Natural killer cell (primary cell): Measurements from ENCODE around the gene DLX4. TPM values are rescaled to one million over a fixed set of nuclear protein-coding genes. Genes with fewer than 3 reads are reported as not detected.

Source experiments
- ATAC-seq, 3 donors: fragments of 150-1000 bp in 2 of 3; fragments of 200-7000 bp in 1 of 3; cut with Tn5 transposase; 1 replicate in 1 of 3; 2 replicates in 2 of 3; pipeline ENCODE4 v1.10.0; 2021; ENCODE audit warnings: mild to moderate bottlenecking in 2 of 3, moderate library complexity in 2 of 3
- DNase-seq, 2 donors: peaks; one replicate each; pipeline versions ENCODE4 v3.0.0 to v3.0.0-alpha.2; 2013 to 2021; ENCODE audit warnings: mixed read lengths in 1 of 2
- H3K27ac ChIP-seq: one replicate; pipeline ENCODE4 v1.5.1; 2013; ENCODE audit warnings: mild to moderate bottlenecking, low read length
- H3K27me3 ChIP-seq: one replicate; pipeline ENCODE4 v1.6.1; 2013; ENCODE audit warnings: low read length; ENCODE audit not compliant: control insufficient read depth, insufficient read depth
- H3K36me3 ChIP-seq: one replicate; pipeline ENCODE4 v1.6.1; 2013; ENCODE audit warnings: low read length; ENCODE audit not compliant: control insufficient read depth, insufficient read depth
- H3K4me1 ChIP-seq: one replicate; pipeline ENCODE4 v1.6.1; 2013; ENCODE audit warnings: low read length; ENCODE audit not compliant: control insufficient read depth, insufficient read depth
- H3K4me3 ChIP-seq: one replicate; pipeline ENCODE4 v1.5.1; 2013; ENCODE audit warnings: low read length
- H3K9me3 ChIP-seq: one replicate; pipeline ENCODE4 v1.6.1; 2013; ENCODE audit warnings: low read length; ENCODE audit not compliant: control insufficient read depth, insufficient read depth
- H3K27ac Mint-ChIP-seq, 2 donors: one replicate each; pipeline ENCODE4 v1.8.0; 2022; ENCODE audit warnings: mild to moderate bottlenecking in 2 of 2, mixed read lengths in 2 of 2, moderate library complexity in 1 of 2
- H3K27me3 Mint-ChIP-seq, 2 donors: one replicate each; pipeline ENCODE4 v1.8.0; 2022; ENCODE audit warnings: low read depth in 2 of 2, mixed read lengths in 2 of 2
- H3K36me3 Mint-ChIP-seq: one replicate; pipeline ENCODE4 v1.8.0; 2022; ENCODE audit warnings: mixed read lengths
- H3K4me1 Mint-ChIP-seq, 2 donors: one replicate each; pipeline ENCODE4 v1.8.0; 2022; ENCODE audit warnings: mixed read lengths in 2 of 2
- H3K4me3 Mint-ChIP-seq: one replicate; pipeline ENCODE4 v1.8.0; 2022; ENCODE audit warnings: mild to moderate bottlenecking, moderate library complexity, mixed read lengths
- H3K9me3 Mint-ChIP-seq, 2 donors: one replicate each; pipeline ENCODE4 v1.8.0; 2022; ENCODE audit warnings: mixed read lengths in 2 of 2
- WGBS: methylation state at CpG from one replicate; pipeline ENCODE4 v1.1.7; 2013; ENCODE audit warnings: missing lambda C conversion rate; ENCODE audit not compliant: insufficient coverage; 5-methylcytosine and 5-hydroxymethylcytosine counted together
- intact Hi-C: fragments of 100-400 bp; cut with micrococcal nuclease; formaldehyde crosslinking; loops from one replicate; pipeline ENCODE4 v1.14.2; 2022
- total RNA-seq, 4 donors: library from RNA; stranded (reverse); fragments of 120-200 nt in 1 of 4; gene quantifications; one replicate each; pipeline versions ENCODE4 v1.2.3 to v1.2.4, GENCODE V29; 2013 to 2022
- TF ChIP-seq, protein P1 (sequence below): fragments of 200-600 bp; IDR thresholded peaks from one replicate; pipeline ENCODE4 v1.8.0; 2022; ENCODE audit warnings: antibody characterized with exemption

Gene DLX4
- total RNA-seq, 3 donors from 2014 or later (not counting 1 experiment from before 2014, with no cell fraction given): 0.35 to 1.1 TPM; not detected in 1

DNA sequence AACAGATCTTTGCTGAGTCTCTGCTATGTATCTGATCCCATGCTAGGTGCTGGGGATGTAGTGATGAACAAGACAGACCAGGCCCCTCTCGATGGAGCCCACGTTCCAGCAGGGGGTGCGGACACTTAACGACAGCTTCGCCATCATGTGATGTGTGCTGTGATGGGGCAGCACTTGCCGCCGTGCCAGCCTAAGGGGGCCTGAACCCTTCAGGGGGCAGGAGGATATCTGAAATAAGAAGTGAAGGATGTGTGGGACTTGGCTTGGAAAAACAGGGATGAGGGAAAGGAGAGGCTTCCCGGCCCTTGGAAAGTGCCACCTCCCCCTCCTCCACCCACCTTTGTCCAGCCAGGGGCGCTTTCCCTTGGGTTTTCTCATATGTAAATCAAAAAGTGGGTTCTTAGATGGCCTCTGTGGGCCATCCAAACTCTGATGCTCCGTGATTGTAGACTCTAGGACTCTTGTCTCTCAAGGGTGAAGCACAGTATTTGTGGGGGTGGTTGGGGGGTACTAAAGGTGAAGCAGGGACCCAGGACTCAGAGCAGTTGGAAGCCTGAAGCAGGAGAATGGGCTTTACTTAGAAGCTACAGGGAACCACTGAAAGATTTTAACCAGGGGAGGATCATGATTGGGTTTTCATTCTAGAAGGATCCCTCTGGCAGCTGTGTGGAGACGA is 30.0 kb downstream of the DLX4 start:
- DNase-seq: no peak

DNA sequence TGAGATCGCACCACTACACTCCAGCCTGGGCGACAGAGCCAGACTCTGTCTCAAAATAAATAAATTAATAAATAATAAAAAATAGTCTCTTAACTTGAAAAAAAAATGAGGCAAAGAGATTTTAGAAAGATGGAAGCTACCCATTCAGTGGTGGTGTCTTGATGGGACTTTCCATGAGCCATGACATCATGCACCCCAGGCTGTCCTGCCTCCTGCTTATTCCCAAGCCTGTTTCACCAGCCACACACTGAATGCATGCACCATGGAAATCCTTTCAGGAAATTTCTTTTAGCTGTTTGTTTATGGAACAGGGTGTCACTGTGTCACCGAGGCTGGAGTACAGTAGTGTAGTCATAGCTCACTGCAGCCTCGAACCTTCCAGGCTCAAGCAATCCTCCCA is 34.9 kb downstream of the DLX4 start:
- intact Hi-C loops: no loop called here
- no CpG with 5 or more reads among the region's 4 CpGs for WGBS
- peaks cover 1 to 3% of the 10 kb centered on the region in 2 donors for H3K9me3 Mint-ChIP-seq
- H3K4me1 Mint-ChIP-seq: no peaks in the 10 kb centered on the region
- no peak overlapping the region for H3K27ac ChIP-seq
- no peak overlapping the region for H3K27ac Mint-ChIP-seq
- ATAC-seq (no peak), DNase-seq (no peak)
- H3K27me3 ChIP-seq: peaks cover 8% of the 10 kb centered on the region
- H3K27me3 Mint-ChIP-seq: peaks cover 33 to 53% of the 10 kb centered on the region in 2 donors
- no peak overlapping the region for H3K4me3 Mint-ChIP-seq
- H3K9me3 ChIP-seq: no peaks in the 10 kb centered on the region
- no peaks in the 10 kb centered on the region for H3K4me1 ChIP-seq
- H3K36me3 ChIP-seq: no peaks in the 10 kb centered on the region
- TF ChIP-seq, protein P1, sequence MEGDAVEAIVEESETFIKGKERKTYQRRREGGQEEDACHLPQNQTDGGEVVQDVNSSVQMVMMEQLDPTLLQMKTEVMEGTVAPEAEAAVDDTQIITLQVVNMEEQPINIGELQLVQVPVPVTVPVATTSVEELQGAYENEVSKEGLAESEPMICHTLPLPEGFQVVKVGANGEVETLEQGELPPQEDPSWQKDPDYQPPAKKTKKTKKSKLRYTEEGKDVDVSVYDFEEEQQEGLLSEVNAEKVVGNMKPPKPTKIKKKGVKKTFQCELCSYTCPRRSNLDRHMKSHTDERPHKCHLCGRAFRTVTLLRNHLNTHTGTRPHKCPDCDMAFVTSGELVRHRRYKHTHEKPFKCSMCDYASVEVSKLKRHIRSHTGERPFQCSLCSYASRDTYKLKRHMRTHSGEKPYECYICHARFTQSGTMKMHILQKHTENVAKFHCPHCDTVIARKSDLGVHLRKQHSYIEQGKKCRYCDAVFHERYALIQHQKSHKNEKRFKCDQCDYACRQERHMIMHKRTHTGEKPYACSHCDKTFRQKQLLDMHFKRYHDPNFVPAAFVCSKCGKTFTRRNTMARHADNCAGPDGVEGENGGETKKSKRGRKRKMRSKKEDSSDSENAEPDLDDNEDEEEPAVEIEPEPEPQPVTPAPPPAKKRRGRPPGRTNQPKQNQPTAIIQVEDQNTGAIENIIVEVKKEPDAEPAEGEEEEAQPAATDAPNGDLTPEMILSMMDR: no peak
- H3K4me3 ChIP-seq: no peak overlapping the region
- H3K36me3 Mint-ChIP-seq: no peaks in the 10 kb centered on the region

More for the DNA sequence above, 30.0 kb downstream of the DLX4 start:
- intact Hi-C loops: loop anchor here (1.0 to 5.0 kb wide), 5 partner anchors 47 to 432 kb away; no protein-coding TSS in a partner anchor
- H3K9me3 Mint-ChIP-seq: no peaks in the 10 kb centered on the region
- H3K27ac Mint-ChIP-seq: no peak overlapping the region
- peaks cover 51 to 52% of the 10 kb centered on the region in 2 donors for H3K27me3 Mint-ChIP-seq
- Histone ChIP-seq H3K27ac (no peak overlapping the region), H3K36me3 (no peaks in the 10 kb centered on the region), H3K27me3 (peaks cover 49% of the 10 kb centered on the region), H3K4me3 (no peak overlapping the region), H3K9me3 (no peaks in the 10 kb centered on the region), H3K4me1 (peaks cover 29% of the 10 kb centered on the region)
- TF ChIP-seq, protein P1: no peak
- no peaks in the 10 kb centered on the region for H3K36me3 Mint-ChIP-seq
- no peak for ATAC-seq
- H3K4me3 Mint-ChIP-seq: no peak overlapping the region
- peaks cover 14 to 27% of the 10 kb centered on the region in 2 donors for H3K4me1 Mint-ChIP-seq
- WGBS: 65% methylated on average over 9 of the region's 11 CpGs

DNA sequence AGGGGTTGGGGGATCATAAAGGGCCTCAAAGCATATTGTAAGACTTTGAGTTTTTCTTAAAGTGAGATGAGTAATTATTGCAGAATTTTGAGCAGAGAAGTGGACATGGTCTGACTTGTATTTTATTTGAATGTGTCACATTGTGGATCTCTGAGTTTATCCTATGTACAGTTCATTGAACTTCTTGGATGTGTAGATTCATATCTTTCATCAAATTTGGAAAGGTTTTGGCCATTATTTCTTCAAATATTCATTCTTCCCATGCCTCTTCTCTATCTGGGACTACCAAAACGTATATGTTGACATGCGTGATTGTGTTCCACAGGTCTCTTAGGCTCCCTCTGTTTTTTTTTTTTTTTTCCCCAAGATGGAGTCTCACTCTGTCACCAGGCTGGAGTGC is 40.3 kb downstream of the DLX4 start:
- peaks cover 2 to 4% of the 10 kb centered on the region in 2 donors for H3K9me3 Mint-ChIP-seq
- no peaks in the 10 kb centered on the region for H3K36me3 Mint-ChIP-seq
- ATAC-seq (no peak), DNase-seq (no peak)
- peaks cover 32 to 60% of the 10 kb centered on the region in 2 donors for H3K27me3 Mint-ChIP-seq
- Histone ChIP-seq H3K36me3 (no peaks in the 10 kb centered on the region), H3K4me1 (no peaks in the 10 kb centered on the region), H3K4me3 (no peak overlapping the region), H3K27me3 (peaks cover 9% of the 10 kb centered on the region), H3K27ac (no peak overlapping the region), H3K9me3 (peaks cover 14% of the 10 kb centered on the region)
- intact Hi-C loops: no loop called here
- TF ChIP-seq, protein P1: no peak
- H3K4me1 Mint-ChIP-seq: no peaks in the 10 kb centered on the region
- H3K4me3 Mint-ChIP-seq: no peak overlapping the region
- 96% methylated on average over 2 of the region's 2 CpGs for WGBS
- H3K27ac Mint-ChIP-seq: no peak overlapping the region

DNA sequence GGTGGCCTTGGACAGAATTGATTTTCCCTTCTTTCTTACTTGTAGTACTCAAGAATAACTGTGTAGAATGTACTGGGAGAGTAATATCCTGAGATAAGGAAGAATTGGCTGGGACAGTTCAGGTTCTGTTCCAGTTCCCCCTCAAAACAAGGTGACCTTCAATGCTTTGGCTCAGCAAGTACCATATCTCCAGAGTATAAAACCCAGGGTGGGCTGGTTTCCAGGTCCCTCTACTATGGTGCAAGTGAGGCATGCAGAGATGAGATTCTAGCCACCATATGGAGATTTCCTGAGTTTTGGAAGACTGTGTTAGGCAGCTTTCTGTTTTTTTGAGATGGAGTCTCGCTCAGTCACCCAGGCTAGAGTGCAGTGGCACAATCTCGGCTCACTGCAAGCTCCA is 44.1 kb downstream of the DLX4 start:
- TF ChIP-seq, protein P1: no peak
- 85% methylated on average over 2 of the region's 2 CpGs for WGBS
- no peak for ATAC-seq
- no peaks in the 10 kb centered on the region for H3K4me1 Mint-ChIP-seq
- intact Hi-C loops: no loop called here
- no peak overlapping the region for H3K4me3 Mint-ChIP-seq
- Histone ChIP-seq H3K9me3 (peaks cover 20% of the 10 kb centered on the region), H3K4me3 (no peak overlapping the region), H3K4me1 (no peaks in the 10 kb centered on the region), H3K27me3 (peaks cover 6% of the 10 kb centered on the region), H3K27ac (no peak overlapping the region), H3K36me3 (no peaks in the 10 kb centered on the region)
- H3K27me3 Mint-ChIP-seq: peaks cover 22 to 39% of the 10 kb centered on the region in 2 donors
- H3K9me3 Mint-ChIP-seq: peaks cover 7 to 12% of the 10 kb centered on the region in 2 donors
- H3K36me3 Mint-ChIP-seq: peaks cover 9% of the 10 kb centered on the region
- H3K27ac Mint-ChIP-seq: no peak overlapping the region
- DNase-seq: no peak
